ENCODE results near the gene ALX4. TPM values are rescaled to one million over a fixed set of nuclear protein-coding genes. Genes with fewer than 3 reads are reported as not detected.

ALX4 gene
- polyA plus RNA-seq, 1 of the 3 experiments (the other 2 are of a cell fraction) = under 0.01 TPM

- Histone ChIP-seq H3K27ac (ENCODE audit: low read depth in 2 of 2, low read length in 1 of 2) (no peak overlapping the region), H3K79me2 (ENCODE audit: insufficient read depth) (no peaks in the 10 kb centered on the region), H2AFZ (ENCODE audit: low read depth) (no peak overlapping the region), H3K4me2 (no peak overlapping the region), H3K9me2 (no peaks in the 10 kb centered on the region), H3K4me3 (ENCODE audit: low read depth in 2 of 2, low read length in 1 of 2) (no peak overlapping the region), H4K20me1 (ENCODE audit: insufficient read depth) (no peaks in the 10 kb centered on the region), H3F3A (replicated peaks; ENCODE audit: insufficient read depth) (no peaks in the 10 kb centered on the region), H3K4me1 (ENCODE audit: control insufficient read depth in 1 of 2, insufficient read depth in 2 of 2, low read depth in 1 of 2, low read length in 1 of 2) (no peaks in the 10 kb centered on the region; a peak in 1 of 4 replicates), H3K36me3 (replicated peaks in 1 of 2; ENCODE audit: control insufficient read depth in 1 of 2, insufficient read depth in 2 of 2, low read length in 1 of 2) (no peaks in the 10 kb centered on the region), H3K27me3 (ENCODE audit: insufficient read depth) (peaks cover 11% of the 10 kb centered on the region; the same call in 1 of the 2 replicates), H3K9me3 (no peaks in the 10 kb centered on the region), H3K9ac (no peak overlapping the region)
- 61% methylated on average over 16 of the region's 16 CpGs for WGBS (ENCODE audit: low lambda C conversion rate)
- ChIA-PET POLR2A (no interaction called here), CTCF (no interaction called here)
- TF ChIP-seq MEF2A (IDR thresholded peaks at IDR 0.05; ENCODE audit: borderline replicate concordance, low read depth) (no peak), EP300 (IDR thresholded peaks at IDR 0.05; ENCODE audit: borderline replicate concordance in 1 of 2, low read depth in 1 of 2, low read length in 1 of 2) (no peak), FOSL2 (IDR thresholded peaks at IDR 0.05; ENCODE audit: borderline replicate concordance, low read depth) (no peak), FOXJ3 (CRISPR knock-in tag; IDR thresholded peaks at IDR 0.05) (no peak), IRF3 (IDR thresholded peaks at IDR 0.05; ENCODE audit: low read depth, low read length) (no peak), RFX5 (IDR thresholded peaks at IDR 0.05; ENCODE audit: low read length) (no peak), RCOR1 (IDR thresholded peaks at IDR 0.05; ENCODE audit: low read length) (no peak), USF1 (IDR thresholded peaks at IDR 0.05; ENCODE audit: borderline replicate concordance, low read depth) (no peak), MXI1 (IDR thresholded peaks at IDR 0.05; ENCODE audit: low read depth, low read length) (no peak), JUND (IDR thresholded peaks at IDR 0.05) (no peak), REST (IDR thresholded peaks at IDR 0.05; ENCODE audit: low read depth, low read length) (no peak), RAD21 (IDR thresholded peaks at IDR 0.05; ENCODE audit: low read length) (no peak), POLR2AphosphoS5 (IDR thresholded peaks at IDR 0.05; ENCODE audit: low read depth, low read length) (no peak), NRF1 (IDR thresholded peaks at IDR 0.05; ENCODE audit: low read depth, low read length) (no peak), ELF1 (IDR thresholded peaks at IDR 0.05) (no peak), YY1 (IDR thresholded peaks at IDR 0.05; ENCODE audit: low read depth) (no peak), SIN3A (IDR thresholded peaks at IDR 0.05; ENCODE audit: borderline replicate concordance, low read depth, low read length) (no peak), TAF1 (IDR thresholded peaks at IDR 0.05; ENCODE audit: borderline replicate concordance, low read depth, low read length) (no peak), GATA2 (CRISPR knock-in tag; IDR thresholded peaks at IDR 0.05) (no peak), FOXM1 (IDR thresholded peaks at IDR 0.05; ENCODE audit: low read depth) (no peak)
- DNase-seq = no peak
These were observed 29.0 kb upstream of the ALX4 start for GRCh38 chr11:44338698-44339529.

Measured in SK-N-SH (cell line).